Esophagus mucosa (tissue), 1 donor: Measurements from ENCODE around the gene CDHR3. TPM values are rescaled to one million over a fixed set of nuclear protein-coding genes. Genes with fewer than 3 reads are reported as not detected.
A peak's percentile ranks its signal among the peaks of the same experiment; 100 is the strongest.
"Not testable (repeated sequence)": the region's sequence is repeated elsewhere in the genome, so short reads cannot be mapped to it uniquely, and the experiment has no call there.

ENCODE experiments used
- ATAC-seq: fragments of 200-7000 bp; cut with Tn5 transposase; one replicate; pipeline ENCODE4 v1.9.1; 2020
- total RNA-seq: library from RNA; stranded (reverse); gene quantifications from one replicate; pipeline ENCODE4 v1.2.4, GENCODE V29; 2023
- donor health status: DM: yes; HTN: yes; CAD: no.

Gene CDHR3
- total RNA-seq, 1 donor from 2014 or later = 1.00 TPM

GRCh38 chr7:106001886-106002285 is 38.8 kb downstream of the CDHR3 start:
- ATAC-seq = no peak

GRCh38 chr7:106003525-106004064 is 40.5 kb downstream of the CDHR3 start:
- ATAC-seq = no peak

GRCh38 chr7:106006906-106007305 is 43.8 kb downstream of the CDHR3 start:
- no peak for ATAC-seq

GRCh38 chr7:106007796-106008195 is 44.7 kb downstream of the CDHR3 start:
- not testable (repeated sequence) for ATAC-seq

- ATAC-seq = peak; percentile 99
These were observed 46.6 kb downstream of the CDHR3 start for GRCh38 chr7:106009503-106010226.

- ATAC-seq = peak; percentile 50
These were observed 47.3 kb downstream of the CDHR3 start for GRCh38 chr7:106010331-106010730.

- no peak for ATAC-seq
These were observed 47.8 kb downstream of the CDHR3 start for GRCh38 chr7:106010866-106011265.

GRCh38 chr7:106012184-106012583 is 49.1 kb downstream of the CDHR3 start:
- ATAC-seq = no peak

GRCh38 chr7:106012935-106013439 is 49.9 kb downstream of the CDHR3 start:
- no peak for ATAC-seq

- ATAC-seq = no peak
These were observed 52.5 kb downstream of the CDHR3 start for GRCh38 chr7:106015381-106016218.

GRCh38 chr7:106016331-106016730 is 53.3 kb downstream of the CDHR3 start:
- ATAC-seq = no peak

- ATAC-seq = no peak
These were observed 54.6 kb downstream of the CDHR3 start for GRCh38 chr7:106017657-106018056.

GRCh38 chr7:106018566-106019469 is 55.8 kb downstream of the CDHR3 start:
- ATAC-seq = no peak

GRCh38 chr7:106019470-106019820 is 56.4 kb downstream of the CDHR3 start:
- ATAC-seq = no peak

- ATAC-seq = no peak
These were observed 58.3 kb downstream of the CDHR3 start for GRCh38 chr7:106021151-106022067.

- peak; percentile 25 for ATAC-seq
These were observed 59.2 kb downstream of the CDHR3 start for GRCh38 chr7:106022193-106022821.

- no peak for ATAC-seq
These were observed 60.6 kb downstream of the CDHR3 start for GRCh38 chr7:106023369-106024322.

- ATAC-seq = no peak
These were observed 63.0 kb downstream of the CDHR3 start for GRCh38 chr7:106026101-106026500.

GRCh38 chr7:106029451-106029850 is 66.4 kb downstream of the CDHR3 start:
- no peak for ATAC-seq

GRCh38 chr7:106029941-106030340 is 66.9 kb downstream of the CDHR3 start:
- no peak for ATAC-seq
